Measurements from ENCODE around the gene KLF11.

Gene KLF11

GRCh38 chr2:10046931-10047330, 3.6 kb downstream of the KLF11 start:
- no peak overlapping the region for H3K4me3 ChIP-seq (ENCODE audit: low read depth, low read length)
- DNase-seq (ENCODE audit: low read depth), result no peak
- no peak for TF ChIP-seq CTCF (IDR thresholded peaks at IDR 0.05; ENCODE audit: insufficient read depth, low read depth, low read length, missing control alignments)

- DNase-seq (ENCODE audit: low read depth), result no peak
- no peak for TF ChIP-seq CTCF (IDR thresholded peaks at IDR 0.05; ENCODE audit: insufficient read depth, low read depth, low read length, missing control alignments)
- no peak overlapping the region for H3K4me3 ChIP-seq (ENCODE audit: low read depth, low read length)
Observed at GRCh38 chr2:10047616-10048500, 4.5 kb downstream of the KLF11 start.

- TF ChIP-seq CTCF (IDR thresholded peaks at IDR 0.05; ENCODE audit: insufficient read depth, low read depth, low read length, missing control alignments), result peak; percentile 59
- peak; percentile 57 for DNase-seq (ENCODE audit: low read depth)
- no peak overlapping the region for H3K4me3 ChIP-seq (ENCODE audit: low read depth, low read length)
Observed at GRCh38 chr2:10048501-10049171, 5.3 kb downstream of the KLF11 start.

- TF ChIP-seq CTCF (IDR thresholded peaks at IDR 0.05; ENCODE audit: insufficient read depth, low read depth, low read length, missing control alignments), result no peak
- DNase-seq (ENCODE audit: low read depth), result no peak
- H3K4me3 ChIP-seq (ENCODE audit: low read depth, low read length), result no peak overlapping the region
Observed at GRCh38 chr2:10052216-10052615, 8.9 kb downstream of the KLF11 start.

GRCh38 chr2:10053351-10053750, 10.0 kb downstream of the KLF11 start:
- no peak for TF ChIP-seq CTCF (IDR thresholded peaks at IDR 0.05; ENCODE audit: insufficient read depth, low read depth, low read length, missing control alignments)
- no peak for DNase-seq (ENCODE audit: low read depth)

GRCh38 chr2:10054424-10054823, 11.1 kb downstream of the KLF11 start:
- no peak for TF ChIP-seq CTCF (IDR thresholded peaks at IDR 0.05; ENCODE audit: insufficient read depth, low read depth, low read length, missing control alignments)
- no peak overlapping the region for H3K4me3 ChIP-seq (ENCODE audit: low read depth, low read length)
- DNase-seq (ENCODE audit: low read depth), result no peak

More at GRCh38 chr2:10053351-10053750, 10.0 kb downstream of the KLF11 start:
- H3K4me3 ChIP-seq (ENCODE audit: low read depth, low read length), result no peak overlapping the region

All from GM12865 (cell line).